MM.1S (cell line): ENCODE measurements around the gene CCNE1.

Experiments
- CTCF ChIP-seq: fragments of 300-600 bp; sonication (generic); IDR thresholded peaks from 2 replicates; pipeline ENCODE4 v1.5.1; 2016; ENCODE audit warnings: antibody characterized with exemption, low read length, mixed read lengths
- EZH2phosphoT487 ChIP-seq: fragments of 300-600 bp; sonication (generic); IDR thresholded peaks from 2 replicates; pipeline ENCODE4 v1.6.1; 2018; ENCODE audit warnings: antibody characterized with exemption, low read length

- TF ChIP-seq CTCF (no peak), EZH2phosphoT487 (no peak)
Measured at GRCh38 chr19:29817316-29817715, 5.5 kb downstream of the CCNE1 start.
